HepG2 (cell line): Measurements from ENCODE around the gene RAPGEF2. TPM values are rescaled to one million over a fixed set of nuclear protein-coding genes. Genes with fewer than 3 reads are reported as not detected.

Source experiments
- ATAC-seq: fragments of 200-7000 bp; cut with Tn5 transposase; 3 replicates; pipeline ENCODE4 v1.9.1; 2020; ENCODE audit warnings: mild to moderate bottlenecking, moderate library complexity
- BruUV-seq: library from RNA; stranded (reverse); fragments of 400-500 nt; replicated peaks from 2 replicates; lab custom pipeline; 2021; lab: Mats Ljungman, UMichigan
- CTCF ChIA-PET: fragments of 300-600 bp; formaldehyde crosslinking; extraction: SDS; loops from one replicate; lab custom pipeline; 2021; ENCODE audit warnings: low total read pairs, inconsistent platforms, low intra/inter-chr PET ratio; lab: Yijun Ruan, JAX
- POLR2A ChIA-PET: fragments of 350-600 bp; sonication (Branson Sonifier 250); formaldehyde crosslinking; loops from one replicate; lab custom pipeline; 2020; ENCODE audit warnings: antibody characterized with exemption, inconsistent platforms; lab: Yijun Ruan, JAX
- DNase-seq: peaks from one replicate; pipeline ENCODE4 v3.0.0-alpha.2; 2015; ENCODE audit warnings: low spot score
- FAIRE-seq: peaks from 3 replicates; lab custom pipeline; 2011; peaks lifted over from hg19 to GRCh38; lab: Jason Lieb, UNC
- H2AFZ ChIP-seq: one replicate; pipeline ENCODE4 v1.6.1; 2011; ENCODE audit warnings: low read length, inconsistent platforms
- H3K27ac ChIP-seq: fragments of 300-600 bp; 3 replicates; pipeline ENCODE4 v1.8.0; 2011; ENCODE audit warnings: mixed run types, mild to moderate bottlenecking, mixed read lengths, low read length, inconsistent platforms; ENCODE audit not compliant: insufficient read depth; ENCODE audit errors: extremely low read length
- H3K27me3 ChIP-seq, 2 experiments: fragments of 200-600 bp in 1 of 2; 2 replicates in 1 of 2; 3 replicates in 1 of 2; pipeline versions ENCODE4 v1.6.0 to v1.8.0; 2011; ENCODE audit warnings: low read length in 2 of 2, mild to moderate bottlenecking in 2 of 2, moderate library complexity in 2 of 2, inconsistent platforms in 1 of 2; ENCODE audit not compliant: insufficient read depth in 2 of 2, control insufficient read depth in 1 of 2
- H3K36me3 ChIP-seq, 2 experiments: fragments of 200-600 bp in 1 of 2; replicated peaks in 1 of 2; 2 replicates in 1 of 2; 3 replicates in 1 of 2; pipeline versions ENCODE4 v1.5.1 to v1.8.0; 2011; ENCODE audit warnings: low read length in 2 of 2, inconsistent platforms in 1 of 2; ENCODE audit not compliant: insufficient read depth in 2 of 2, control insufficient read depth in 1 of 2
- H3K4me1 ChIP-seq: 2 replicates; pipeline ENCODE4 v1.5.1; 2012; ENCODE audit warnings: low read length, inconsistent platforms; ENCODE audit not compliant: insufficient read depth
- H3K4me2 ChIP-seq: 2 replicates; pipeline ENCODE4 v1.6.0; 2011; ENCODE audit warnings: low read depth, low read length, inconsistent platforms
- H3K4me3 ChIP-seq, 3 experiments: fragments of 200-600 bp in 1 of 3; sonication (generic), shearing (Covaris generic) in 1 of 3; replicated peaks in 1 of 3; 2 replicates each; pipeline ENCODE4 v1.5.1; 2011 to 2016; ENCODE audit warnings: low read length in 3 of 3, inconsistent platforms in 2 of 3, low read depth in 2 of 3, mild to moderate bottlenecking in 2 of 3, control low read depth in 1 of 3, mixed read lengths in 1 of 3; ENCODE audit not compliant: insufficient read depth in 1 of 3
- H3K79me2 ChIP-seq: one replicate; pipeline ENCODE4 v1.6.1; 2011; ENCODE audit warnings: low read length, inconsistent platforms; ENCODE audit not compliant: insufficient read depth
- H3K9ac ChIP-seq: 2 replicates; pipeline ENCODE4 v1.6.0; 2011; ENCODE audit warnings: mild to moderate bottlenecking, low read depth, low read length, inconsistent platforms; ENCODE audit not compliant: insufficient read depth
- H3K9me3 ChIP-seq: 2 replicates; pipeline ENCODE4 v1.5.1; 2012; ENCODE audit warnings: mild to moderate bottlenecking, low read length
- H4K20me1 ChIP-seq: 2 replicates; pipeline ENCODE4 v1.6.0; 2011; ENCODE audit warnings: inconsistent platforms, mild to moderate bottlenecking, low read length, moderate library complexity; ENCODE audit not compliant: insufficient read depth
- ATF7-NPFF ChIP-seq: sonication (generic); formaldehyde crosslinking; IDR thresholded peaks from 2 replicates; pipeline ENCODE4 v1.8.1; 2023; ENCODE audit warnings: mild to moderate bottlenecking, low read depth, missing genetic modification reagents, moderate library complexity
- CAMTA2 ChIP-seq: sonication (generic); formaldehyde crosslinking; IDR thresholded peaks from 2 replicates; pipeline ENCODE4 v1.4.0; 2020; ENCODE audit warnings: mild to moderate bottlenecking, missing genetic modification reagents, borderline replicate concordance
- CBFB ChIP-seq: sonication (generic); formaldehyde crosslinking; IDR thresholded peaks from 2 replicates; pipeline ENCODE4 v1.4.0; 2020; ENCODE audit warnings: missing genetic modification reagents
- ELF4 ChIP-seq: sonication (generic); formaldehyde crosslinking; IDR thresholded peaks from 2 replicates; pipeline ENCODE4 v1.5.0; 2020; ENCODE audit warnings: missing genetic modification reagents, mild to moderate bottlenecking, moderate library complexity, borderline replicate concordance
- HNRNPLL ChIP-seq: fragments of 200-400 bp; formaldehyde crosslinking; IDR thresholded peaks from 2 replicates; pipeline ENCODE4 v1.6.1; 2017; ENCODE audit warnings: mild to moderate bottlenecking, low read depth, low read length; ENCODE audit not compliant: poor library complexity, severe bottlenecking
- JUN ChIP-seq: sonication (generic); formaldehyde crosslinking; IDR thresholded peaks from 2 replicates; pipeline ENCODE4 v1.4.0; 2020; ENCODE audit warnings: mild to moderate bottlenecking, missing genetic modification reagents
- KMT2A ChIP-seq: sonication (generic); formaldehyde crosslinking; IDR thresholded peaks from 2 replicates; pipeline ENCODE4 v1.4.0; 2020; ENCODE audit warnings: missing genetic modification reagents
- NCOA1 ChIP-seq: sonication (generic); formaldehyde crosslinking; IDR thresholded peaks from 2 replicates; pipeline ENCODE4 v1.9.0; 2021; ENCODE audit warnings: missing genetic modification reagents
- PHF8 ChIP-seq: sonication (generic); formaldehyde crosslinking; IDR thresholded peaks from 2 replicates; pipeline ENCODE4 v1.5.0; 2020; ENCODE audit warnings: missing genetic modification reagents
- PRDM15 ChIP-seq: sonication (generic); formaldehyde crosslinking; IDR thresholded peaks from 2 replicates; pipeline ENCODE4 v1.4.0; 2020; ENCODE audit warnings: missing genetic modification reagents
- PRDM4 ChIP-seq: sonication (generic); formaldehyde crosslinking; IDR thresholded peaks from 2 replicates; pipeline ENCODE4 v1.9.0; 2021; ENCODE audit warnings: missing genetic modification reagents, borderline replicate concordance
- TFAP4 ChIP-seq: sonication (generic); IDR thresholded peaks from 2 replicates; pipeline ENCODE4 v1.6.1; 2016; ENCODE audit warnings: low read depth, borderline replicate concordance
- ZBED4 ChIP-seq: sonication (generic); formaldehyde crosslinking; IDR thresholded peaks from 2 replicates; pipeline ENCODE4 v1.4.0; 2020; ENCODE audit warnings: missing genetic modification reagents, borderline replicate concordance
- ZNF607 ChIP-seq: sonication (generic); formaldehyde crosslinking; IDR thresholded peaks from 2 replicates; pipeline ENCODE4 v1.5.1; 2020; ENCODE audit warnings: missing genetic modification reagents, mild to moderate bottlenecking, borderline replicate concordance
- WGBS: methylation state at CpG from one replicate; pipeline ENCODE4 v1.1.6; 2017; ENCODE audit warnings: low lambda C conversion rate; 5-methylcytosine and 5-hydroxymethylcytosine counted together
- in situ Hi-C: cut with HindIII; loops from 2 replicates; pipeline ENCODE4 v1.10.0; 2017; ENCODE audit warnings: low pct_unique_long_range_greater_than_20kb; ENCODE audit not compliant: extremely low pct_ligation_motif_present
- intact Hi-C: fragments of 100-400 bp; cut with micrococcal nuclease; formaldehyde crosslinking; loops from one replicate; pipeline ENCODE4 v1.10.0; 2022; ENCODE audit not compliant: unreplicated experiment
- polyA plus RNA-seq, 8 experiments: library from polyadenylated mRNA; depleted of rRNA in 3 of 8; stranded (reverse) in 7 of 8; unstranded in 1 of 8; fragments of >200 nt; fragmentation: Illumina TruSeq in 4 of 8; extraction: Trizol in 4 of 8; gene quantifications; 2 replicates each; pipeline versions ENCODE4 v1.2.1 to v1.2.3, GENCODE V29; 2011 to 2016; ENCODE audit warnings: low read depth in 4 of 8, missing spikeins in 1 of 8, mixed read lengths in 1 of 8; ENCODE audit not compliant: insufficient read depth in 1 of 8
- total RNA-seq, 5 experiments: library from RNA; depleted of rRNA; stranded (reverse); fragments of >200 nt; fragmentation: Illumina TruSeq; extraction: Trizol; gene quantifications; 2 replicates each; pipeline ENCODE4 v1.2.3, GENCODE V29; 2016; ENCODE audit warnings: low read depth in 1 of 5

The RAPGEF2 gene
- total and polyA plus RNA-seq, 2 of the 13 experiments (the other 11 are each of a cell fraction or from before 2014, with no cell fraction given), result 19.2 to 23.0 TPM

- BruUV-seq, result no TSS peak
- Histone ChIP-seq H3K9ac (no peak overlapping the region), H3K4me1 (no peaks in the 10 kb centered on the region), H3K79me2 (no peaks in the 10 kb centered on the region), H3K36me3 (no peaks in the 10 kb centered on the region), H2AFZ (no peak overlapping the region), H3K27me3 (no peaks in the 10 kb centered on the region; a peak in 1 of 5 replicates), H3K4me2 (no peak overlapping the region), H3K9me3 (no peaks in the 10 kb centered on the region), H4K20me1 (no peaks in the 10 kb centered on the region), H3K4me3 (no peak overlapping the region), H3K27ac (no peak overlapping the region)
- in situ Hi-C loops, result no loop called here
- whole genome bisulfite sequencing, result 90% methylated on average over 2 of the region's 2 CpGs
- no peak for DNase-seq
- ChIA-PET CTCF (no interaction called here), POLR2A (no interaction called here)
- FAIRE-seq, result no peak
- intact Hi-C loops, result no loop called here
- ATAC-seq, result no peak
- TF ChIP-seq ZBED4 (CRISPR knock-in tag) (no peak), TFAP4 (no peak), PRDM4 (CRISPR knock-in tag) (no peak), KMT2A (no peak), PRDM15 (CRISPR knock-in tag) (no peak), ELF4 (CRISPR knock-in tag) (no peak), HNRNPLL (no peak), NCOA1 (no peak), PHF8 (no peak), ATF7-NPFF (no peak), CAMTA2 (CRISPR knock-in tag) (no peak), CBFB (CRISPR knock-in tag) (no peak), ZNF607 (CRISPR knock-in tag) (no peak), JUN (CRISPR knock-in tag) (no peak)
Measured at GRCh38 chr4:159086606-159087005, 16.3 kb upstream of the RAPGEF2 start.
